Suprapubic skin (tissue), 4 donors: Measurements from ENCODE around the gene ISLR. TPM values are rescaled to one million over a fixed set of nuclear protein-coding genes. Genes with fewer than 3 reads are reported as not detected.

Source experiments
- DNase-seq, 2 donors: peaks; one replicate each; pipeline ENCODE4 v3.0.0-alpha.2; 2019; ENCODE audit warnings: low spot score in 2 of 2
- H3K27ac ChIP-seq: fragments of 200-600 bp; sonication (generic); one replicate; pipeline ENCODE4 v1.5.1; 2019
- H3K27me3 ChIP-seq: fragments of 200-600 bp; sonication (generic); one replicate; pipeline ENCODE4 v1.5.1; 2019
- H3K36me3 ChIP-seq: fragments of 200-600 bp; sonication (generic); one replicate; pipeline ENCODE4 v1.5.1; 2019
- H3K4me1 ChIP-seq: fragments of 200-600 bp; sonication (generic); one replicate; pipeline ENCODE4 v1.5.1; 2019
- H3K4me3 ChIP-seq: fragments of 200-600 bp; sonication (generic); one replicate; pipeline ENCODE4 v1.5.1; 2019; ENCODE audit warnings: mild to moderate bottlenecking
- H3K9me3 ChIP-seq: fragments of 200-600 bp; sonication (generic); one replicate; pipeline ENCODE4 v1.5.1; 2019
- CTCF ChIP-seq, 2 donors: fragments of 200-600 bp in 1 of 2; fragments of 450-650 bp in 1 of 2; sonication (generic) in 1 of 2; IDR thresholded peaks; one replicate each; pipeline ENCODE4 v1.5.1; 2016 to 2019; ENCODE audit warnings: antibody characterized with exemption in 2 of 2, mild to moderate bottlenecking in 1 of 2, moderate library complexity in 1 of 2
- EP300 ChIP-seq: sonication (generic); formaldehyde crosslinking; IDR thresholded peaks from one replicate; pipeline ENCODE4 v1.6.1; 2017; ENCODE audit warnings: antibody characterized with exemption
- POLR2A ChIP-seq, 2 donors: fragments of 450-650 bp; IDR thresholded peaks; one replicate each; pipeline ENCODE4 v1.6.1; 2017; ENCODE audit warnings: antibody characterized with exemption in 2 of 2, mild to moderate bottlenecking in 2 of 2, moderate library complexity in 2 of 2
- POLR2AphosphoS5 ChIP-seq, 3 donors: sonication (generic); formaldehyde crosslinking; IDR thresholded peaks; one replicate each; pipeline ENCODE4 v1.6.1; 2017; ENCODE audit warnings: antibody characterized with exemption in 3 of 3
- whole genome bisulfite sequencing: methylation state at CpG from one replicate; pipeline ENCODE4 v1.1.5; 2018; 5-methylcytosine and 5-hydroxymethylcytosine counted together
- total RNA-seq, 4 donors: library from RNA; depleted of rRNA; stranded (reverse); fragments of >200 nt; gene quantifications; one replicate each; pipeline ENCODE4 v1.1.0, GENCODE V29; 2016

The ISLR gene
- total RNA-seq, 4 donors from 2014 or later: 11.5 to 41.1 (median 18.1) TPM

- H3K4me3 ChIP-seq: no peak overlapping the region
- no peaks in the 10 kb centered on the region for H3K36me3 ChIP-seq
- TF ChIP-seq POLR2AphosphoS5 (IDR thresholded peaks at IDR 0.05) (no peak), EP300 (no peak), CTCF (IDR thresholded peaks at IDR 0.05) (no peak), POLR2A (IDR thresholded peaks at IDR 0.05) (no peak)
- H3K4me1 ChIP-seq: peaks cover 47% of the 10 kb centered on the region
- no peak overlapping the region for H3K27ac ChIP-seq
- H3K27me3 ChIP-seq: peaks cover 93% of the 10 kb centered on the region
- H3K9me3 ChIP-seq: no peaks in the 10 kb centered on the region
- no peak for DNase-seq
- 20% methylated on average over 25 of the region's 28 CpGs for WGBS
Measured at GRCh38 chr15:74130849-74131627, 42.5 kb upstream of the ISLR start.

GRCh38 chr15:74131628-74132413 lies 41.7 kb upstream of the ISLR start:
- TF ChIP-seq POLR2A (IDR thresholded peaks at IDR 0.05): no peak
- TF ChIP-seq POLR2AphosphoS5 (IDR thresholded peaks at IDR 0.05): no peak
- no peak for TF ChIP-seq CTCF (IDR thresholded peaks at IDR 0.05)
- TF ChIP-seq EP300: no peak
- Histone ChIP-seq H3K36me3 (no peaks in the 10 kb centered on the region), H3K27me3 (peaks cover 96% of the 10 kb centered on the region), H3K4me3 (no peak overlapping the region), H3K27ac (no peak overlapping the region), H3K4me1 (peaks cover 55% of the 10 kb centered on the region), H3K9me3 (no peaks in the 10 kb centered on the region)
- WGBS: 44% methylated on average over 15 of the region's 20 CpGs
- DNase-seq: no peak

- H3K4me1 ChIP-seq: peaks cover 54% of the 10 kb centered on the region
- DNase-seq: no peak
- H3K36me3 ChIP-seq: no peaks in the 10 kb centered on the region
- TF ChIP-seq EP300 (no peak), CTCF (IDR thresholded peaks at IDR 0.05) (no peak), POLR2A (IDR thresholded peaks at IDR 0.05) (no peak)
- H3K4me3 ChIP-seq: no peak overlapping the region
- 40% methylated on average over 35 of the region's 90 CpGs for WGBS
- H3K27ac ChIP-seq: no peak overlapping the region
- peaks cover 99% of the 10 kb centered on the region for H3K27me3 ChIP-seq
- no peaks in the 10 kb centered on the region for H3K9me3 ChIP-seq
Measured at GRCh38 chr15:74132681-74133651, 40.5 kb upstream of the ISLR start.

GRCh38 chr15:74133694-74134386 lies 39.7 kb upstream of the ISLR start:
- Histone ChIP-seq H3K27me3 (peaks cover 98% of the 10 kb centered on the region), H3K27ac (no peak overlapping the region), H3K36me3 (no peaks in the 10 kb centered on the region), H3K4me3 (no peak overlapping the region), H3K4me1 (peaks cover 47% of the 10 kb centered on the region), H3K9me3 (no peaks in the 10 kb centered on the region)
- 44% methylated on average over 17 of the region's 71 CpGs for WGBS
- no peak for DNase-seq
- TF ChIP-seq POLR2AphosphoS5 (IDR thresholded peaks at IDR 0.05) (no peak), CTCF (IDR thresholded peaks at IDR 0.05) (no peak), EP300 (no peak), POLR2A (IDR thresholded peaks at IDR 0.05) (no peak)
